GM23338 (cell line): ENCODE measurements around the gene PLA2R1. TPM values are rescaled to one million over a fixed set of nuclear protein-coding genes. Genes with fewer than 3 reads are reported as not detected.

Experiments
- ATAC-seq: fragments of 200-7000 bp; cut with Tn5 transposase; 3 replicates; pipeline ENCODE4 v1.9.1; 2020
- DNase-seq: peaks from one replicate; pipeline ENCODE4 v3.0.0-alpha.2; 2015; ENCODE audit warnings: low spot score
- H2AFZ ChIP-seq: fragments of 200-600 bp; sonication (generic); 2 replicates; pipeline ENCODE4 v1.8.0; 2016; ENCODE audit warnings: antibody characterized with exemption, mild to moderate bottlenecking, moderate library complexity
- H3F3A ChIP-seq: fragments of 200-600 bp; sonication (generic); replicated peaks from 2 replicates; pipeline ENCODE4 v1.8.0; 2017; ENCODE audit warnings: antibody characterized with exemption, mixed run types, low read depth
- H3K27ac ChIP-seq: fragments of 200-600 bp; sonication (generic); 2 replicates; pipeline ENCODE4 v1.6.1; 2016; ENCODE audit warnings: low read depth
- H3K27me3 ChIP-seq: fragments of 200-600 bp; sonication (generic); 2 replicates; pipeline ENCODE4 v1.8.0; 2016; ENCODE audit warnings: mild to moderate bottlenecking, mixed run types, moderate library complexity; ENCODE audit not compliant: insufficient read depth
- H3K36me3 ChIP-seq: fragments of 200-600 bp; sonication (generic); 2 replicates; pipeline ENCODE4 v1.8.0; 2016; ENCODE audit warnings: mild to moderate bottlenecking; ENCODE audit not compliant: insufficient read depth
- H3K4me1 ChIP-seq: fragments of 200-600 bp; sonication (generic); 2 replicates; pipeline ENCODE4 v1.8.0; 2016; ENCODE audit warnings: mild to moderate bottlenecking, moderate library complexity; ENCODE audit not compliant: insufficient read depth
- H3K4me2 ChIP-seq: fragments of 200-600 bp; sonication (generic); 2 replicates; pipeline ENCODE4 v1.7.1; 2017; ENCODE audit warnings: mixed run types
- H3K4me3 ChIP-seq: fragments of 200-600 bp; sonication (generic); 2 replicates; pipeline ENCODE4 v1.6.1; 2016; ENCODE audit warnings: mixed run types
- H3K79me2 ChIP-seq: fragments of 200-600 bp; sonication (generic); replicated peaks from 2 replicates; pipeline ENCODE4 v1.8.0; 2017; ENCODE audit warnings: mild to moderate bottlenecking; ENCODE audit not compliant: insufficient read depth
- H3K9me2 ChIP-seq: fragments of 200-600 bp; sonication (generic); 2 replicates; pipeline ENCODE4 v1.8.0; 2017; ENCODE audit not compliant: insufficient read depth
- H4K20me1 ChIP-seq: fragments of 200-600 bp; sonication (generic); replicated peaks from 2 replicates; pipeline ENCODE4 v1.8.0; 2017; ENCODE audit warnings: mild to moderate bottlenecking; ENCODE audit not compliant: insufficient read depth
- H3K27ac Mint-ChIP-seq: 2 replicates; pipeline ENCODE4 v1.8.0; 2020; ENCODE audit warnings: inconsistent platforms, mild to moderate bottlenecking, moderate library complexity, mixed read lengths
- H3K27me3 Mint-ChIP-seq: 3 replicates; pipeline ENCODE4 v1.8.0; 2022; ENCODE audit warnings: low read depth, mild to moderate bottlenecking, moderate library complexity, mixed read lengths, inconsistent platforms; ENCODE audit not compliant: insufficient read depth, poor library complexity
- H3K36me3 Mint-ChIP-seq: 3 replicates; pipeline ENCODE4 v1.8.0; 2021; ENCODE audit warnings: low read depth, mild to moderate bottlenecking, inconsistent platforms, moderate library complexity, mixed read lengths
- H3K4me1 Mint-ChIP-seq: 3 replicates; pipeline ENCODE4 v1.8.0; 2020; ENCODE audit warnings: mild to moderate bottlenecking, inconsistent platforms, mixed read lengths
- H3K4me3 Mint-ChIP-seq: 3 replicates; pipeline ENCODE4 v1.8.0; 2021; ENCODE audit warnings: moderate library complexity, mild to moderate bottlenecking, inconsistent platforms, mixed read lengths
- H3K9me3 Mint-ChIP-seq: 3 replicates; pipeline ENCODE4 v1.8.0; 2020; ENCODE audit warnings: moderate library complexity, mild to moderate bottlenecking, inconsistent platforms, mixed read lengths
- CREB1 ChIP-seq: fragments of 250-450 bp; sonication (Bioruptor Pico); IDR thresholded peaks from 2 replicates; pipeline ENCODE4 v1.5.0; 2020; ENCODE audit warnings: low read depth, mild to moderate bottlenecking, moderate library complexity
- CTCF ChIP-seq, 2 experiments: fragments of 200-600 bp in 1 of 2; sonication (generic) in 1 of 2; conservative IDR thresholded peaks; 2 replicates each; pipeline versions ENCODE4 v1.5.1 to v1.6.1; 2016 to 2017; ENCODE audit warnings: antibody characterized with exemption in 2 of 2, low read depth in 2 of 2, mild to moderate bottlenecking in 2 of 2, moderate library complexity in 1 of 2
- ETS1 ChIP-seq: IDR thresholded peaks from 2 replicates; pipeline ENCODE4 v1.6.1; 2016; ENCODE audit warnings: antibody characterized with exemption
- EZH2 ChIP-seq: fragments of 200-600 bp; sonication (generic); IDR thresholded peaks from one replicate; pipeline ENCODE4 v1.8.0; 2017; ENCODE audit warnings: antibody characterized with exemption, mild to moderate bottlenecking, low read depth; ENCODE audit not compliant: unreplicated experiment
- EZH2phosphoT487 ChIP-seq: fragments of 200-600 bp; sonication (generic); IDR thresholded peaks from one replicate; pipeline ENCODE4 v1.8.1; 2018; ENCODE audit warnings: antibody characterized with exemption; ENCODE audit not compliant: unreplicated experiment
- JUNB ChIP-seq: IDR thresholded peaks from one replicate; pipeline ENCODE4 v1.6.1; 2016; ENCODE audit warnings: antibody characterized with exemption; ENCODE audit not compliant: unreplicated experiment
- NANOG ChIP-seq: IDR thresholded peaks from 2 replicates; pipeline ENCODE4 v1.6.1; 2016; ENCODE audit warnings: antibody characterized with exemption, borderline replicate concordance
- POLR2AphosphoS5 ChIP-seq: IDR thresholded peaks from 2 replicates; pipeline ENCODE4 v1.6.1; 2016; ENCODE audit warnings: antibody characterized with exemption, low read depth
- REST ChIP-seq: IDR thresholded peaks from one replicate; pipeline ENCODE4 v1.6.1; 2018; ENCODE audit warnings: antibody characterized with exemption; ENCODE audit not compliant: unreplicated experiment
- STAT1 ChIP-seq: IDR thresholded peaks from one replicate; pipeline ENCODE4 v1.6.1; 2016; ENCODE audit warnings: antibody characterized with exemption; ENCODE audit not compliant: unreplicated experiment
- ZNF114 ChIP-seq: fragments of 250-450 bp; sonication (Bioruptor Pico); IDR thresholded peaks from 2 replicates; pipeline ENCODE4 v1.5.0; 2020; ENCODE audit warnings: mild to moderate bottlenecking, moderate library complexity
- ZNF331 ChIP-seq: fragments of 250-450 bp; sonication (Bioruptor Pico); IDR thresholded peaks from 2 replicates; pipeline ENCODE4 v1.5.0; 2020; ENCODE audit warnings: low read depth, mild to moderate bottlenecking, moderate library complexity
- ZNF462 ChIP-seq: fragments of 250-450 bp; sonication (Bioruptor Pico); IDR thresholded peaks from 2 replicates; pipeline ENCODE4 v1.5.0; 2020; ENCODE audit warnings: mild to moderate bottlenecking, moderate library complexity
- polyA plus RNA-seq: library from polyadenylated mRNA; unstranded; fragments of >200 nt; fragmentation: Nextera tagmentation; extraction: Ambion mirVana; gene quantifications from 2 replicates; pipeline ENCODE4 v1.2.1, GENCODE V29; 2016
- total RNA-seq: library from RNA; depleted of rRNA; stranded (reverse); fragments of >200 nt; shearing (Covaris generic); gene quantifications from 2 replicates; pipeline ENCODE4 v1.2.3, GENCODE V29; 2014

PLA2R1 gene
- total and polyA plus RNA-seq, 2 experiments from 2014 or later = 0.57 to 1.2 TPM

GRCh38 chr2:160104115-160104514 lies 41.7 kb upstream of the PLA2R1 start:
- no peaks in the 10 kb centered on the region for H3K4me1 Mint-ChIP-seq
- H3K4me3 Mint-ChIP-seq = no peak overlapping the region
- Histone ChIP-seq H3F3A (no peaks in the 10 kb centered on the region), H2AFZ (peak overlapping the region; percentile 41; the same call in 1 of the 2 replicates), H3K27me3 (no peaks in the 10 kb centered on the region), H3K4me2 (no peak overlapping the region), H3K27ac (no peak overlapping the region), H3K9me2 (no peaks in the 10 kb centered on the region), H4K20me1 (no peaks in the 10 kb centered on the region), H3K4me1 (no peaks in the 10 kb centered on the region), H3K79me2 (no peaks in the 10 kb centered on the region), H3K36me3 (no peaks in the 10 kb centered on the region), H3K4me3 (no peak overlapping the region)
- no peaks in the 10 kb centered on the region for H3K36me3 Mint-ChIP-seq
- H3K9me3 Mint-ChIP-seq = no peaks in the 10 kb centered on the region
- no peak overlapping the region for H3K27ac Mint-ChIP-seq
- TF ChIP-seq CREB1 (CRISPR knock-in tag) = no peak
- no peak for TF ChIP-seq EZH2
- TF ChIP-seq JUNB = no peak
- no peak for TF ChIP-seq ZNF331
- no peak for TF ChIP-seq REST
- no peak for TF ChIP-seq ZNF462 (CRISPR knock-in tag)
- TF ChIP-seq ETS1 = no peak
- TF ChIP-seq CTCF (conservative IDR thresholded peaks at IDR 0.05; ENCODE audit: low read depth in 2 of 2) = no peak
- no peak for TF ChIP-seq NANOG
- no peak for TF ChIP-seq POLR2AphosphoS5
- TF ChIP-seq EZH2phosphoT487 = no peak
- TF ChIP-seq ZNF114 (CRISPR knock-in tag) = no peak
- no peak for TF ChIP-seq STAT1
- no peaks in the 10 kb centered on the region for H3K27me3 Mint-ChIP-seq
- no peak for DNase-seq
- ATAC-seq = no peak
